Spleen (tissue), 11 donors: ENCODE results near the gene TSPAN33. TPM values are rescaled to one million over a fixed set of nuclear protein-coding genes. Genes with fewer than 3 reads are reported as not detected.

Experiments
- DNase-seq: peaks from one replicate; pipeline ENCODE4 v3.0.0-alpha.2; 2020
- H3K27ac ChIP-seq, 8 donors: fragments of 200-600 bp; sonication (generic) in 7 of 8; 1 replicate in 4 of 8; 2 replicates in 4 of 8; pipeline versions ENCODE4 v1.5.0 to v1.8.0; 2016 to 2021; ENCODE audit warnings: inconsistent platforms in 4 of 8, mild to moderate bottlenecking in 4 of 8, moderate library complexity in 1 of 8
- H3K27me3 ChIP-seq, 7 donors: fragments of 200-600 bp; sonication (generic) in 6 of 7; replicated peaks in 1 of 7; 1 replicate in 4 of 7; 2 replicates in 3 of 7; pipeline versions ENCODE4 v1.5.0 to v1.8.0; 2016 to 2021; ENCODE audit warnings: inconsistent platforms in 3 of 7, mild to moderate bottlenecking in 1 of 7
- H3K36me3 ChIP-seq, 6 donors: fragments of 200-600 bp; sonication (generic) in 5 of 6; 1 replicate in 4 of 6; 2 replicates in 2 of 6; pipeline versions ENCODE4 v1.5.0 to v1.8.0; 2016 to 2021; ENCODE audit warnings: inconsistent platforms in 2 of 6
- H3K4me1 ChIP-seq, 6 donors: fragments of 200-600 bp; sonication (generic) in 5 of 6; 1 replicate in 3 of 6; 2 replicates in 3 of 6; pipeline versions ENCODE4 v1.5.0 to v1.8.0; 2016 to 2021; ENCODE audit warnings: inconsistent platforms in 3 of 6
- H3K4me3 ChIP-seq, 8 donors: fragments of 200-600 bp; sonication (generic) in 7 of 8; 1 replicate in 4 of 8; 2 replicates in 4 of 8; pipeline versions ENCODE4 v1.5.0 to v1.8.0; 2016 to 2021; ENCODE audit warnings: inconsistent platforms in 4 of 8, mild to moderate bottlenecking in 4 of 8, moderate library complexity in 2 of 8
- H3K9me3 ChIP-seq, 8 donors: fragments of 200-600 bp; sonication (generic) in 7 of 8; 1 replicate in 4 of 8; 2 replicates in 4 of 8; pipeline versions ENCODE4 v1.5.0 to v1.8.0; 2016 to 2021; ENCODE audit warnings: inconsistent platforms in 4 of 8
- POLR2A ChIP-seq, 3 donors: fragments of 450-650 bp; IDR thresholded peaks; one replicate each; pipeline ENCODE4 v1.5.1; 2017; ENCODE audit warnings: antibody characterized with exemption in 3 of 3, mild to moderate bottlenecking in 1 of 3
- POLR2AphosphoS5 ChIP-seq, 3 donors: sonication (generic); formaldehyde crosslinking; IDR thresholded peaks; one replicate each; pipeline ENCODE4 v1.5.1; 2017; ENCODE audit warnings: antibody characterized with exemption in 3 of 3
- WGBS, 5 donors: extraction: QIAGEN DNeasy Blood & Tissue Kit in 3 of 5; methylation state at CpG; one replicate each; pipeline versions ENCODE4 v1.1.5 to v1.1.7; 2013 to 2018; 5-methylcytosine and 5-hydroxymethylcytosine counted together
- intact Hi-C: fragments of 100-400 bp; cut with DNase I; formaldehyde crosslinking; loops from one replicate; pipeline ENCODE4 v1.15.0; 2023; ENCODE audit warnings: low total_unique reads
- polyA plus RNA-seq, 3 donors: library from polyadenylated mRNA; stranded (reverse); fragments of 200-250 nt; gene quantifications; one replicate each; pipeline ENCODE4 v1.2.1, GENCODE V29; 2013
- total RNA-seq, 7 donors: library from RNA; depleted of rRNA in 3 of 7; stranded (reverse); fragments of >200 nt in 3 of 7; fragmentation: NEBNext Ultra II Directional in 4 of 7; extraction: Animal tissue kit (Norgen Biotek cat#: 25700) in 4 of 7; gene quantifications; one replicate each; pipeline versions ENCODE4 v1.1.0 to v1.2.1, GENCODE V29; 2016 to 2021
- TF ChIP-seq, protein P1 (sequence below), 11 experiments: fragments of 200-600 bp in 7 of 11; fragments of 450-650 bp in 4 of 11; sonication (generic) in 4 of 11; IDR thresholded peaks in 8 of 11; conservative IDR thresholded peaks in 3 of 11; 1 replicate in 7 of 11; 2 replicates in 4 of 11; pipeline versions ENCODE4 v1.4.0 to v1.8.0; 2016 to 2021; ENCODE audit warnings: antibody characterized with exemption in 11 of 11, inconsistent platforms in 4 of 11, mild to moderate bottlenecking in 1 of 11
- donor health status: healthy with polysubstance abuse.
- donor health status: DM: no; HTN: no; CAD: no; lungs with moderate emphysema.
- donor health status: DM: no; HTN: no; CAD: no.
- donor health status: Bipolar disorder and iron deficiency.
- donor health status: healthy.
- donor health status: DM: no; HTN: no; CAD: no.
- donor health status: DM: yes; HTN: yes; CAD: no.

TSPAN33 gene
- total and polyA plus RNA-seq, 10 donors, result 37.0 to 57.9 (median 47.2) TPM

- Histone ChIP-seq H3K9me3 (no peaks in the 10 kb centered on the region), H3K27me3 (peaks cover 0 to 1% (median 0%) of the 10 kb centered on the region in 7 donors), H3K4me3 (no peak overlapping the region), H3K36me3 (peaks cover 0 to 55% (median 2%) of the 10 kb centered on the region in 6 donors), H3K27ac (no peak overlapping the region), H3K4me1 (peaks cover 0 to 59% (median 11%) of the 10 kb centered on the region in 6 donors)
- DNase-seq, result no peak
- 61 to 73% (median 65%) methylated on average over 11 of the region's 11 CpGs for WGBS, 5 donors
- intact Hi-C loops, result no loop called here
- no peak for TF ChIP-seq POLR2A (IDR thresholded peaks at IDR 0.05)
- no peak for TF ChIP-seq POLR2AphosphoS5 (IDR thresholded peaks at IDR 0.05)
- TF ChIP-seq, protein P1, sequence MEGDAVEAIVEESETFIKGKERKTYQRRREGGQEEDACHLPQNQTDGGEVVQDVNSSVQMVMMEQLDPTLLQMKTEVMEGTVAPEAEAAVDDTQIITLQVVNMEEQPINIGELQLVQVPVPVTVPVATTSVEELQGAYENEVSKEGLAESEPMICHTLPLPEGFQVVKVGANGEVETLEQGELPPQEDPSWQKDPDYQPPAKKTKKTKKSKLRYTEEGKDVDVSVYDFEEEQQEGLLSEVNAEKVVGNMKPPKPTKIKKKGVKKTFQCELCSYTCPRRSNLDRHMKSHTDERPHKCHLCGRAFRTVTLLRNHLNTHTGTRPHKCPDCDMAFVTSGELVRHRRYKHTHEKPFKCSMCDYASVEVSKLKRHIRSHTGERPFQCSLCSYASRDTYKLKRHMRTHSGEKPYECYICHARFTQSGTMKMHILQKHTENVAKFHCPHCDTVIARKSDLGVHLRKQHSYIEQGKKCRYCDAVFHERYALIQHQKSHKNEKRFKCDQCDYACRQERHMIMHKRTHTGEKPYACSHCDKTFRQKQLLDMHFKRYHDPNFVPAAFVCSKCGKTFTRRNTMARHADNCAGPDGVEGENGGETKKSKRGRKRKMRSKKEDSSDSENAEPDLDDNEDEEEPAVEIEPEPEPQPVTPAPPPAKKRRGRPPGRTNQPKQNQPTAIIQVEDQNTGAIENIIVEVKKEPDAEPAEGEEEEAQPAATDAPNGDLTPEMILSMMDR (IDR thresholded peaks at IDR 0.05 in 8 of 11, conservative IDR thresholded peaks at IDR 0.05 in 3 of 11), result peak; percentile 39 to 81 (median 65)
Observed at GRCh38 chr7:129163875-129164544, 19.5 kb downstream of the TSPAN33 start.

DNA sequence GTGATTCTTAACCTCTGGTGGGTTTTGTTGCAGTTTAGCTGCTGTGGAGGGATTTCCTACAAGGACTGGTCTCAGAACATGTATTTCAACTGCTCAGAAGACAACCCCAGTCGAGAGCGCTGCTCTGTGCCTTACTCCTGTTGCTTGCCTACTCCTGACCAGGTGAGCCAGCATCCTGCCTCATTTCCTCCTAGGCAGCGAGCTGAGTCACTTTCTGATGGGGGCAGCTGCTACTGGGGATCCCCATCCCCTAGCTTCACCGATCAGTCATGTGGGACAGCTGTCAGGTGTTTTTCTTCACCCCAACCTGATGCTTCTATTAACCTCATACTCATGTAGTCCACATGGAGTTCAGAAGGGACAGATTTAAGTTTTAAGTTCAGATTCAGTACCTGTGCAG lies 22.2 kb downstream of the TSPAN33 start:
- TF ChIP-seq POLR2A (IDR thresholded peaks at IDR 0.05), result no peak
- TF ChIP-seq, protein P1 (IDR thresholded peaks at IDR 0.05 in 8 of 11, conservative IDR thresholded peaks at IDR 0.05 in 3 of 11), result no peak
- no peak for TF ChIP-seq POLR2AphosphoS5 (IDR thresholded peaks at IDR 0.05)
- Histone ChIP-seq H3K4me3 (no peak overlapping the region), H3K27me3 (peaks cover 0 to 10% (median 0%) of the 10 kb centered on the region in 7 donors), H3K4me1 (peaks cover 7 to 55% (median 23%) of the 10 kb centered on the region in 6 donors), H3K27ac (peak overlapping the region in 1 of 8 donors; percentile 23), H3K9me3 (no peaks in the 10 kb centered on the region), H3K36me3 (peaks cover 0 to 54% (median 2%) of the 10 kb centered on the region in 6 donors)
- WGBS, 5 donors, result 58 to 76% (median 65%) methylated on average over 4 of the region's 4 CpGs
- intact Hi-C loops, result no loop called here
- DNase-seq, result no peak

GRCh38 chr7:129167817-129168216 lies 23.3 kb downstream of the TSPAN33 start:
- Histone ChIP-seq H3K4me3 (no peak overlapping the region), H3K36me3 (peaks cover 0 to 44% (median 2%) of the 10 kb centered on the region in 6 donors), H3K27me3 (peaks cover 0 to 10% (median 0%) of the 10 kb centered on the region in 7 donors), H3K4me1 (peaks cover 7 to 45% (median 19%) of the 10 kb centered on the region in 6 donors), H3K9me3 (no peaks in the 10 kb centered on the region), H3K27ac (peak overlapping the region in 1 of 8 donors; percentile 82)
- intact Hi-C loops, result no loop called here
- no peak for DNase-seq
- 74 to 89% (median 85%) methylated on average over 4 of the region's 4 CpGs for WGBS, 5 donors
- TF ChIP-seq POLR2A (IDR thresholded peaks at IDR 0.05), result no peak

DNA sequence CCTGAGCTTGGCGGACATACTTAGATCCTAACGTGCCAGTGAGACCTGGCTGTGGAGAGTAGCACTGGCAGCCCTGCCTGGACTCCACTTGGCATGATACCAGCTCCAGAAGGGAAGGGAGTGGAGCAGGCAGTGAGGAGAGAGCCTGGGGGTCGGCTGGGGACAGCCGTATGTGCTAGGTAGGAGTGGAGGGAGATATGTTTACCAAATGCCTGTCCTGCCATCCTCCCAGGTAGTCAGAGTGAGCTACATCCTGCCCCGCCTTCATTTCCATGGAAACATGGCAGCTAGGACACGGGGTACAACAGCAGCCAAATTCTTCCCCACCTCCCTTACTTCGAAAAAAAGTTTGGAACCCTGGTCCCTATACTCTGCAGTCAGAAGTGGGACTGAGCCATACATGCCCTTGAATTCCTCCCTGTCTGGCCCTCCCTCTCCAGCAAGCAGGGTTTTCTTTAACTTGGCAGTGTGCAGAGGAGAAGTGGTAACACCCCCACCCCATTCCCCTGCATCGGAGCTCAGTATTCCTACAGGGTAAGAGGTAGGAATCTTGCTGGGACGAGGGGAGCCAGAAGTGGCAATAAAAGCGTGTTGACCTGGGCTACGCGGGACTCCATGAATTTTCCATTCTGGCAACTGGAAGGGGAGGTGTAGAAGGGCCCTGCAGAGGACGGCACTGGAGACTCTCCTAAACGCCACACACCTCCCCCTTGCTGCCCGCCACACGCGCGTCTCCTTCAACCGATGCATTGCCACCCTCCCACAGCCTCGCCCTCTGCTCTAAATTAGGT lies 23.9 kb downstream of the TSPAN33 start:
- Histone ChIP-seq H3K4me3 (peak overlapping the region in 6 of 8 donors; percentile 42 to 76 (median 52)), H3K27ac (peak overlapping the region in 5 of 8 donors; percentile 58 to 82 (median 73)), H3K27me3 (peaks cover 0 to 10% (median 0%) of the 10 kb centered on the region in 7 donors), H3K4me1 (peaks cover 7 to 40% (median 18%) of the 10 kb centered on the region in 6 donors), H3K36me3 (peaks cover 0 to 43% (median 2%) of the 10 kb centered on the region in 6 donors), H3K9me3 (no peaks in the 10 kb centered on the region)
- DNase-seq, result no peak
- TF ChIP-seq, protein P1 (IDR thresholded peaks at IDR 0.05 in 8 of 11, conservative IDR thresholded peaks at IDR 0.05 in 3 of 11), result no peak
- no peak for TF ChIP-seq POLR2A (IDR thresholded peaks at IDR 0.05)
- no peak for TF ChIP-seq POLR2AphosphoS5 (IDR thresholded peaks at IDR 0.05)
- intact Hi-C loops, result no loop called here
- 60 to 77% (median 66%) methylated on average over 14 to 20 of the region's 20 CpGs for WGBS, 5 donors
